GM21619 (cell line): ENCODE measurements around the gene PSMC3IP.

Experiments
- ATAC-seq: cut with Tn5 transposase; IDR thresholded peaks from one replicate; pipeline ENCODE4 v1.9.1; 2021; ENCODE audit not compliant: unreplicated experiment

The PSMC3IP gene

DNA sequence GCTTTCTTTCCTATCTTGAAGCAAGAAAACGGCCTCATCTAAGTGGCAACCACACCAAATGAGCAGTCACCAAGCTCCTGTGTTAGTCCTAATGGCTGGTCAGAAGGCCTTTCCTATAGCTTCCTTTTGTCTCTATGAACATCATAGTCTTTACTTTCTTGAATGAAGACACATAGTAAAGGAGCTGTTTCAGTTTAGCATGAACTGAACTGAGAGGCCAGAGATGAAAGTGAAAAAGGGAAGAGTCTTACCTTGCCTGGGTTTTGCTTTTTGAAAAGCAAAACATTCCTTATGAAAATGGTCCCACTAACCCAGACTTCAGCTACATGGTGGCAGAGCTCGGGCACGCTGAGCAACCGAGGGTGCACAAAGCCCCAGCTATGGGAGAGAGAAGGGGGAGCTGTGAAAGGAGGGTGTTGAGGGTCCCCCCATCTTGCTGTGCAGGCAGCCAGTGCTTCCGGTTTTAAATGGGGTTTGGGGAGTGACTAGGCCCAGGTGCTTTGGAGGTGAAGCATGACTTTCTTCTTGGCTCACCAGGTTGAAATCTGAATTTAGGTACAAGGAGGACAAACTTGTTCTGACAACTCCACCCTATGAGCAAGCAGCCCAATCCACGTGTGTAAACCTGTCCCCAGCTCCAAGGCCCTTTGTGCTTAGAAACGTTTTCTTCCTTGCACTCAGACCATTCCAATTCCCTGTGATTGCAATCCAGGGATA is 9.1 kb upstream of the PSMC3IP start:
- ATAC-seq = no peak

DNA sequence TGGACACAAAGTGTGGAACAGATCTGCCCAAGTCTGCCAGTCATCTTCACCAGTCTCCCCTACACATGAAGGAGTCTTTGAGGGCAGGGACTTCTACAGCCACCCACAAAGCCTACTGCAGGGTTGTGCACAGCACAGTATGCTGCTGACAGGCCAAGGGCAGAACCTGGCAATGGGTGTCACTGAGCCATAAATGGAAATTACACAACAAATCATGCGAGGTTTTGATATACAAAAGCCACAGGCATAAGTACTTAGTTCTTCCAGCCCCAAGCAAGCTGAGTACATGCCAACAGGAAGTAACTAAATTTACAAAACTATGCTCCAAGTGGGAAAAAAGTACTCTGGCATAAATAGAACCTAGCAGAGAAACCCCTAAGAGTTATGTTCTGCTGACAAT is 7.8 kb upstream of the PSMC3IP start:
- ATAC-seq = no peak

DNA sequence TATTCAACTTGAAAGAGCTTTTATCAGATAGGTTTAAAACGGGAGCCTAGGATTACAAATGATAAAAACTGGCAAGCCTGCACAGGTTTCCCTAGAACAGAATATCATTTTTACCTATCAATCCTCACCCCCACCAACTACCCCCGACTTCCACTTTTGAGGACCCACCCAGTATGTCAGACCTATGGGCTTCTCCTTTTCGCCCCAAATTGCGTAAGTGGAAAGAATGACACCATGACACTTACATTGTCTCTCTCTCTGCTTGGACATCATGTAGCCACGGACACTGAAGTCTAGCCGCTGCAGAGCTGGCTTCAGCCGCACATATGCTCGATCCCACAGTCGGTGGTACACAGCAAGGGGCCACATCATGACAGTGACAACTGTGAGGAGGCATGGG is 7.4 kb upstream of the PSMC3IP start:
- no peak for ATAC-seq

DNA sequence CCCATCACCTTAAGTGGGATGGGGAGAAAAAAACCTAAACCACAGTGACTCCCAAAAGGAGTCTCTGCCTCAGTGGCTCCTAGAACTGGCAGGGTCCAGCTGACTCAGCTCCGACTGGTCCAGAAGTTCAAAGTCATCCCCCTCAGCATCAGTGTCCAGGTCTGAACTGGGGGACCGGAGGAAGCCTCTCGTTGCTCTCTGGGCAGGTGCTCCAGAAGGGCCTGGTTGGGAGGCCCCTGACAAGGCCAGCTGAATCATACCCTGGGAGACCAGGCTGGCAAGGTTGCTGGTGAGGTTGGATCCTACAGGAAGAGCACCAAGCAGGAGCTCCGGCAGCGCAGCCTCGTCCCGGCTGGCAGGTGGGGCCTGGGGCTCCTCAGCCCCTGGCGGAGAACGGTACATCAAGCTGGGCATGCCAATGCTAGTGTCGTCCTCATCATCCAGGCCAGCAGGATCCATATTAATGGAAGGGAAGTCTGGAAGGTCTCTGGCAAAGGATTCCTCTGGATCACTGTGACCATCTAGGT is 4.3 kb upstream of the PSMC3IP start:
- ATAC-seq = no peak

DNA sequence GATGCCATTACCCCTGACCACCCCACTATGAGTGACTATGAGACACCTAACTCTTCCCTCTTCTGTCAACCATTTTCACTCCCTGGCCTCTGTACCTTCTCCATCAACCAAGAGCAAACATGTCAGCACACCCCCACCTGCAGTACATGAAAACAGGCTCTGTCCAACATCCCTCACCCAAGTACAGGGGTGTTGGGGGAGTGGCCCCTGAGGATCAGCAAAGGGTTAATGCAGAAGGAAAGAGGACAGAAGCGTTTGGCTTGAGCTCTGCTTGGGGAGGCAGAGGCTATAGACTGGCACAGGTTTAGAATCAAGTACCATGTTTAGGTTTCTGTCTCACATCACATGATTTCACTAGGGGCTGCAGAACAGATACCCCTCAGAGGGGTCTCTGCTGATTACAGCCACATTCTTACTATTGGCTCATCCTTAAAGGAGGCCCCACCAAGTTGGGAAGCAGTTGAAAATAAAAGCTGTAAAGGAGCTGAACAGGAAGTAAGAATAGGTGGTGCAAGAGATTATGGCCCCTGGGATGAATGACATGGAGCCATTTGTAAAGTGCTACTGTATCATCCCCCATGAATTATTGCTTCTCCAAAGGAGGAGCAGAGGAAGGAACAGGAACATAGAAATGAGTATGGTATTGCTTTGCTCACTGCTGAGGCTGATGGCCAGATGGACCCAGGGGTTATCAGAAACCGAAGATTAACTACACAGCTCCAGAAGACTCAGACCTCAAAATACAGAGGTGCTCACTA is 2.4 kb upstream of the PSMC3IP start:
- no peak for ATAC-seq

DNA sequence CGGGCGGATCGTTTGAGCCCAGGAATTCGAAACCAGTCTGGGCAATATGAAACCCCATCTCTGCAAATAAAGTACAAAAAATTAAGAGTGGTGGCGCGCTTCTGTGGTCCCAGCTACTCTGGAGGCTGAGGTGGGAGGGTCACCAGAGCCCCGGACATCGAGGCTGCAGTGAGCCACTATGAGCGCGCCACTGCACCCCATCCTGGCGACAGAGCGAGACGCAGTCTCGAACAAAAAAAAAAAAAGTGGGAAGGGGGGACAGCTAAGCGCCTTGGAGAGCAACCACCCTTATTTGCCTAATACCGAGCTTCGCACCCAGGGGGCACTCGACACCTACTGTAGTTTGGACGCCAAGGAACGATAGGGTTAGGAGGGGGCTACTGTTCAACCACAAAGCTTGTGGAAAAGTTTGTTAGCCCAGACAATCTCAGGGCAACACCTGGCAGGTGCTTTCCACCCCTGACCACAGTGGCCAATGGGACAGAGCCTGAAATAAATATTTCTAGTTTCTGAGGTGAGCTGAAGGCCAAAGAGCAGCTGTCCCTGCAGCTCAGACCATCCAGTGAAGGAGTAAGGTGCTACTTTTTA is 847 bp upstream of the PSMC3IP start:
- peak; percentile 45 for ATAC-seq

DNA sequence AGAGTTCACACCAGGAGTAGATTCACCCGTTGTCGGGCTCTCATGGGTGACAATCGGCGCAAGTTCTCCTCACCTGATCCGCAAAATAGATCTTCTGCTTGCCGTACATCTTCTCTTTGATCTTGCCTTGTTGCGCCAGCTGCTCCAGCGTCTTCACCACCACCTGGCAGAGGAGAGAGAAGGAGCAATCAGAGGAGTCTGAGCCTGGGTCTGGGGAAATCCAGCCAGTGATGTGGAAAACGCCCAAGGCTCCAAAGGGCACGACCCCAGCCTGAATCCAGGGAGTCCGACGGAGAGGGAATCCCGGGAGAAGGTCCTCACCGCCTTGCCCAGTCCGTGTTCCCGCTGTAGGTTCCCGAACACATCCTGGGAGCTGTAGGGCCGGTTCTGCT is 393 bp downstream of the PSMC3IP start:
- ATAC-seq = no peak

DNA sequence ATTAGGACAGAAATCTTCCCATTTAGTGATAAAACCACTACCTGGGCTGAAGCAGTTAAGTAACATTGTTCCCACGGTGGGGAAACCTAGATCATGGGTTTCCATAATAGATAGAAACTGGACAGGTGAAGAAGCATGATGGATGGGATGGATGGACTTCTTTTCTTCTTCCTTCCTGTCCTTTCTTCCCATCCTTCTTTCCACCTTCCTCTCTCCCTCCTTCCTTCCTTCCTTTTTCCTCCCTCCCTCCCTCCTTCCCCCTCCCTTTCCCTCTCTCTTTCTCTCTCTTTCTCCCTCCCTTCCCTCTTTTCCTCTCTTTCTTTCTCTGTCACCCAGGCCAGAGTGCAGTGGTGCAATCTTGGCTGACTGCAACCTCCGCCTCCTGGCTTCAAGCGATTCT is 3.1 kb downstream of the PSMC3IP start:
- ATAC-seq = no peak

DNA sequence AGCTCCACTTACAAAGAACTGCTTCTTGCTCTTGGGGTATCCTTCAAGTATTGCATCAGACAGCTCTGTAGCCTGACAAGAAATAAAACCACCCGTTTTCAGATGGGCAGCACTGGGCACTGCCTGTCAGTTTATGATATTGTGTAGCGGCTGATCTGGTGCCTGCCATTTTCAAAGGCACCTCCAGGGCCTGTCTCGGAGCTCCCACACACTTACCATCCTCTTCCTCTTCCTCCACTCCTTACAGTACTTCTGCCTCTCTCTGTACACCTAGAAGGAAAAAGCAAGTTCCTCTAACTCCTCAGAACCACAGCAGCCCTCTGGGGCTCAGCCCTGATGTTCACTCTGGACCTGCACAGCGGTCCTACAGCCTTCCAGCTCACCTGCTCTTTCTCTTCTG is 4.4 kb downstream of the PSMC3IP start:
- no peak for ATAC-seq

DNA sequence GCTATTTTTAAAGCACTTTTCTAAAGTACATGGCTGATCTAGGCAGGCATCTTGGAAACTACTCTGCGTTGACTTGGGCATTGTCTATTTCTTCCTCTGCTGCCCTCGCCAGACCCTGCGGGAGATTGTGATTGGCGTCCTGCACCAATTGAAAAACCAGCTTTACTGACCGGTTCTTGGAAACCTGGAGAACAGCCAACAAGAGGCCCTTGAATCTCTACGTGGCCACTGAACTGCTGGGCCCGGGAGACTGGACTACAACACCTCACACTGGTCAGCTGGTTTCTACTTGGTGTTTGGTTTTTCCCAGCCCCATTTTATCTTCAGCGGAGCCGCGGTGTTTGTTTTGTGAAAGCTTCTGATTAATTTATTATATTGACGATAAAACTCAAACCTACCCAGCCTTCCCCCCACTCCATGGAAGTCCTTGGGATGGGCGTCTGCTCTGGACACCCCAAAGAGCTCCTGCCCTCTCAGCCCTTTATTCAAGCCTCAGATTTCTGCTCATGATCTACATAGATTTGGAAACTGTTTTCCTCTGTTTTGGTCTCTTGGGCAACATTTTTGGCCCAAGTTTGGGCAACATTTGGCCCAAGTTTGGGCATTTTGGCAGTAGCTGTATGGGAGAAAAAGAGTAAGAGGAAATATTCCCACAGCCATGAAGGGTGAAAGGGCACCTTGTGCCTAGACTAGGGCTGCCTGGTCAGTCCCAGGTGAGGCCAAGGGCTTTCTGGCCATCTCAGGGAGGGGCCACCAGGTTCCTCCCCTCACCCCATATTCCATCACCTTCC is 5.9 kb downstream of the PSMC3IP start:
- no peak for ATAC-seq

DNA sequence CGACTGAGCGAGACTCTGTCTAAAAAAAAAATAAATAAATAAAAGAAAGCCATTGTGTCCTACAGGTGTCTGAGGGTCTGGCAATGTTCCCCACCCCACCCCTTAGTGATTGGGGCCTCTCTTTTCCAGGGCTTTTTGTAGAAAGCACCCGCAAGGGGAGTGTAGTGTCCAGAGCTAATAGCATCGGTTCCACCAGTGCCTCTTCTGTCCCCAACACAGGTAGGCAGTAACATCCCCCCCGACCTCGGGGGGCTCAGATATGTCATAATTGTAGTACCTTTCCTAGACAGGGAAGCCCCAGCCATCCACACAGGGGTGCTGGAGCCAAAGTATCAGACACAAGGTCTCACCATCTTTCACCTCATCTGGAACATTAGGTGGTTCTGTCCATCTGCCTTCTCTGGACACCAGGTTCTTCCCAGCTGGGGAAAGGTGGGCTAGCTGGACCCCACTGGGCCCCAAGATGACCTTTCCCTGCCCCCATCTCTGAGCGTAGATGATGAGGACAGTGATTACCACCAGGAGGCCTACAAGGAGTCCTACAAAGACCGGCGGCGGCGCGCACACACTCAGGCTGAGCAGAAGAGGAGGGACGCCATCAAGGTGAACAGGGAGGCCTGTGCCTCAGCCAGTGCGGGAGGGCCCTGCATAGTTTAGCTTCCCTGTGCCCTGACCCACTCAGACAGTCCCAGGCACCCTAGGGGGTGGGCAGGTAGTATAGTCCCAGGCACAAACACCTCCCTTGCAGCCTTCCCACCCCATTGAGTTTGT is 9.0 kb downstream of the PSMC3IP start:
- ATAC-seq = no peak

DNA sequence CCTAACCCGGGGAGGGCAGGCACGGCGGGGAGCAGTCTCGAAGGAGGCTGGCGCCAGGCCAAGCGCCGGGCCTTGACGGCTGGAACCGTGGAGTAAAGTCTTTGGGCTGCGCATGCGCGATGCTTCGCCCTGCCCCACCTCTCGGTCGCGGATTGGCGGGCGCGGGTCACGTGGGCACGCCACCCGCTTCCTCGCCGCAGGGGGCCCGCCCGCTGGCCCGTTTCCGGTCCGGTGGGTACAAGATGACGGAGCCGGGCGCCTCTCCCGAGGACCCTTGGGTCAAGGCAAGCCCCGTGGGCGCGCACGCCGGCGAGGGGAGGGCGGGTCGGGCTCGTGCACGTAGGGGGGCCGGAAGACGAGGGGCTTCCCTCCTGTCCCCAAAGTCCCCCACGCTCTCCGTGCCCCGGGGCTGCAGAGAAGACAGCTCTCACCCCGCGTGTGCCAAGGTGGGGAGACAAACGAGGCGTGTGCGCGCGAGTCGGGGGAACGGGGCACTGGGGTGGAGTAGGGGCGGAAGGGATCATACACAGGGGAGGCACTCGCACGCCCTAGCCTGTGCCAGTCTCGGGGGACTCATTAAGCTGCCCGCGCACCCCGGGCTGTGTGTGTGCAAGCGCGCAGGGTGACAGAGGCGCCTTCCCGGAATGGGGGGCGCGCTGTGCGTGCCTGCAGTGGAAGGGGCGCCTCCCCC is 10.5 kb downstream of the PSMC3IP start, which contains the start of gene MLX:
Gene MLX (plus strand): TSS at position 218 of the 691 bp plus-strand sequence. CDS start 25 bp downstream, at position 243.
- ATAC-seq = no peak

DNA sequence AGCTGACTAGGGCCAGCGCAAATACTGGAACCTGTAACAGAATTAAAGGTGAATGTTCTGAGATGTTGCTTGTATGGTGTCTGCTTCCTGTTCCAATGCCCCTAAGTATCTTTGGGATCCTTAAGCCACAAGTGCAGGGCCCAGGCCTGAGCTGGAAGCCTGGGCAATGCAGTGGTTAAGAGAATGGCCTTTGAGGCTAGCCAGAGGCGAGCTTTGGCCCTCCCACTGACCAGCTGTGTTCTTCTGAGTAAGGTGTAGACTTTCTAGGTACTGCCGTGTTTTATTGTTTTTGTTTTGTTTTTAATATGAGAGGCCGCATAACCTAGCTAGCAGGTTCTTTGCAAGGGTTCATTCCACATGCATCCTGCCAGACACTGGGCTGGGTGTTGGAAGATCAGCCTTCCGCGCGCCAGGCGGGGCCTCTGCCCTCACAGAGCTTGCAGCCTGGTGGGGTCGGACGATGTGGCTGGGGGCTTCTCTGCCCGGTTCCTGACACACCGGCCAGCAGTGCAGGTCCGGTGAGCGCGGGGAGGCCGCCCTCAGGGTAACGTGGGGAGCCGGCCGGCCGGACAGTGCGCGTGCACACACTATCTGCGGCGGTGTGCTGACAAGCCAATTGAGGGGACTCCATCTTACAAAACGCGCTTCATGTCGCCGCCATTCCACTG is 11.2 kb downstream of the PSMC3IP start:
- ATAC-seq = no peak

DNA sequence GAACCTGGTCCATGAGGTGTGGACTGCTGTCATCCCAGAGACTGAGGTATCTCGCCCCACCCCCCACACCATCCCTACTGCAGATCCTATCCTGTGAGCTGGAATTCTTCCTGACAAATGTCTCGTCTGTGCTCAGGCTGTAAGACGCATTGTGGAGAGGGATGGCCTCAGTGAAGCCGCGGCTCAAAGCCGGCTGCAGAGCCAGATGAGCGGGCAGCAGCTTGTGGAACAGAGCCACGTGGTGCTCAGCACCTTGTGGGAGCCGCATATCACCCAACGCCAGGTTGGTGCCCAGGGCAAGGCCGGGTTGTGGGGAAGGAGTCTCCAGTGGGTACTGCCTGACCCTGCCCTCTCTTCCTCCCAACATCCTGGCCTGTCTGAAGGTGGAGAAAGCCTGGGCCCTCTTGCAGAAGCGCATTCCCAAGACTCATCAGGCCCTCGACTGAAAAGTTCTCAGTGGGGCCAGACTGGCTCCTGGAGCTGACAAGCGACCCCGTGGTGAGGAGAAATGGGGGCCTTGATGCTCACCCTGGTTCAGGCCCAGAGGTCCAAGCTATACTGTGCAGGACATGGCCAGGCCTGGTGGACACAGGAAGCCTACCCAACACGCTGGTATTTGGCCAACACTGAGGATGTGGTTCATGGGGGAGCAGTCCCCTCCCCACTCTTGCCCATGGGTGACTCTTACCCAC is 11.9 kb downstream of the PSMC3IP start:
- ATAC-seq = no peak

DNA sequence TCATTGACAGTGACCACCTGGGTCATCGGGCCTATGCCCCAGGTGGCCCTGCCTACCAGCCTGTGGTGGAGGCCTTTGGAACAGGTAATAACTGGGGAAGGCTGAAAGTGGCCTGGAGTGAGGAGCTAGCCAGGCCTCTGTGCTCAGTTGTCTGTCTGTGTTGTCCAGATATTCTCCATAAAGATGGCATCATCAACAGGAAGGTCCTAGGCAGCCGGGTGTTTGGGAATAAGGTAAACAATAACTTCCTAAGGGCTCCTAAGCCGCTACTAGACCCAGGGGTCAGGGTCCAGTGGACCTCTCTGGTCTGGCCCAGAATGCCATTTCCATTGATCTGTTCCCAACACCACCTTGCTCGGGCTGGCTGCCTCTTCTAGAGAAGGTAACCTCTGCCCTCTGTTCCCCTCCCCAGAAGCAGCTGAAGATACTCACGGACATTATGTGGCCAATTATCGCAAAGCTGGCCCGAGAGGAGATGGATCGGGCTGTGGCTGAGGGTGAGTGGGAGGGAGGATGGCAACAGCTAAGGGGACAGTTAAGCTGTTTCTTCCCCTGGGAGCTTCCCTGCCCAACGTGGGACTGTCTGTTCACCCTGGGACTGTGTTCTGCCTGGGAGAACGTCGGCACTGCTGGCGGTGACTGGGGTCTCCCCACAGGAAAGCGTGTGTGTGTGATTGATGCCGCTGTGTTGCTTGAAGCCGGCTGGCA is 12.6 kb downstream of the PSMC3IP start:
- no peak for ATAC-seq

DNA sequence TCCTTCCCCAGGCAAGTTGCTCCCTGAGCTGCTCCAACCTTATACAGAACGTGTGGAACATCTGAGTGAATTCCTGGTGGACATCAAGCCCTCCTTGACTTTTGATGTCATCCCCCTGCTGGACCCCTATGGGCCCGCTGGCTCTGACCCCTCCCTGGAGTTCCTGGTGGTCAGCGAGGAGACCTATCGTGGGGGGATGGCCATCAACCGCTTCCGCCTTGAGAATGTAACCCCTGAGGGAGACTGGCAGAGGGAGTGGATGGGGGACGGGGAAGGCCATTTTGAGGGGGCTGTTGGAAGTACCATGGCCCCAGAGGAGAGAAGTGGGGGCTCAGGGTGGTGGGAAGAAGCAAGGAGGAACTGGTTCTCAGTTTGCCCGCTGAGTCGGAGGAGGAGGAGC is 13.6 kb downstream of the PSMC3IP start:
- ATAC-seq = no peak

DNA sequence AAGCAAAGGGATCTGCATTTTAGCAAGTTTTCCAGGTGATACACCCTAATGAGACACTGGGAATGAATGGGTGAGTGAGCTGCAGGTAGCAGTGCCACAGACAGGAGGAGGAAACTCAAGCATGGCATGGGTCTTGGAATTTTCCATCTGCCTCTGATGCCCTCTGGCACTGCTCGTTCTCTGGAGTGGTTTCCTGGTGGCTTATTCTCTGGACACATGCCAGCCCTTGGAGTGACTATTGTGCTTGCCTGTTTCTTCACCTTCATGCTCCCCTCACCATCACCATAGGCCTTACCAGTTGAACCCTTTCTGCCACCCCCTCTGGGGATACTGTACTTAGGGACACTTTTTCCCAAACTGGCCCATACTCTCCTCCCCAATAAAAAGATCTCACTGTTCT is 14.0 kb downstream of the PSMC3IP start:
- ATAC-seq = no peak

DNA sequence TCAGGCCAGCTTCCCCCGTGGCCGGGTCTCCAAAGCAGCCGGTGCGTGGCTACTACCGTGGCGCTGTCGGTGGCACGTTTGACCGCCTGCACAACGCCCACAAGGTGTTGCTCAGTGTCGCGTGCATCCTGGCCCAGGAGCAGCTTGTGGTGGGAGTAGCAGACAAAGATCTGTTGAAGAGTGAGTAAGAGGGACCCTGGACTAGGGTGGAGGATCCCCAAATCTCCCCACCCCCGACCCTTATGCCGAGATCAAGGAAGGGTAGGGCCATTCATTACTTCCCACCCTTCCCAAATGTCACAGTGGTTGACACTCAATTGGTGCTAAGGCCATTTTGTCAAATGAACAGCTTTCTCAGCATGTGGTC is 14.4 kb downstream of the PSMC3IP start:
- no peak for ATAC-seq
